HL-60 (cell line): ENCODE results near the gene MRM2.

ENCODE experiments used
- DNase-seq, 2 experiments: peaks; one replicate each; pipeline ENCODE4 v3.0.0-alpha.2; 2010 to 2020; ENCODE audit warnings: low read depth in 1 of 2, low spot score in 1 of 2
- H3K27ac ChIP-seq: fragments of 250-450 bp; sonication (Bioruptor Pico); replicated peaks from 2 replicates; pipeline ENCODE4 v1.5.1; 2020; ENCODE audit warnings: mild to moderate bottlenecking, moderate library complexity
- H3K27me3 ChIP-seq: fragments of 250-450 bp; sonication (Bioruptor Pico); 2 replicates; pipeline ENCODE4 v1.5.1; 2021; ENCODE audit warnings: mild to moderate bottlenecking, moderate library complexity; ENCODE audit not compliant: insufficient read depth, poor library complexity, severe bottlenecking
- H3K4me3 ChIP-seq: replicated peaks from 2 replicates; pipeline ENCODE4 v1.5.1; 2011; ENCODE audit warnings: mild to moderate bottlenecking, control low read depth, low read length; ENCODE audit not compliant: insufficient read depth
- CTCF ChIP-seq: IDR thresholded peaks from one replicate; pipeline ENCODE4 v1.5.1; 2011; ENCODE audit warnings: low read length, control low read depth, inconsistent platforms; ENCODE audit not compliant: insufficient read depth
- GABPA ChIP-seq: IDR thresholded peaks from 2 replicates; pipeline ENCODE4 v1.6.1; 2012; ENCODE audit warnings: low read depth
- POLR2AphosphoS5 ChIP-seq: IDR thresholded peaks from 2 replicates; pipeline ENCODE4 v1.6.1; 2012; ENCODE audit warnings: low read depth
- REST ChIP-seq: IDR thresholded peaks from 2 replicates; pipeline ENCODE4 v1.6.1; 2012; ENCODE audit warnings: low read depth; ENCODE audit not compliant: insufficient replicate concordance
- SPI1 ChIP-seq: IDR thresholded peaks from 2 replicates; pipeline ENCODE4 v1.6.1; 2012; ENCODE audit warnings: low read depth, mild to moderate bottlenecking, borderline replicate concordance

The MRM2 gene

DNA sequence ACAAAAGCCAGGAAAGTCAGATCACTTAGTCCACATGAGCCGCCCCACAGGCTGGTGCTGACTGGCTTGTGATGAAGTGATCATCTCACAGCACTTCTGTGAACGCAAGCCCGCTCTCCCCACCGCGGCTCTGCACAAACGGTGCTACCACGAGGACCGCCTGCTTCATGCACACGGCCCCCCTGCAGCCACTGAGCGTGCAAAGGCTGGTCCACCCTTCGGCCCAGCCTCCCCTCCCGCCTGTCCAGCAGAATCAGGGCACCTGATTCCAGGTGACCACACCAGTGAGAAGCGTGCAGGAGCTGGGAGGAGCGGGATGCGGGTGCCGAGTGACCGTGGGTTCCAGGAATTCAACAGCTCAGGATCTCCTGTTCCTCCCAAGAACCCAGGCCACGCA lies 41.4 kb downstream of the MRM2 start:
- Histone ChIP-seq H3K27ac (no peak overlapping the region), H3K27me3 (no peaks in the 10 kb centered on the region), H3K4me3 (no peak overlapping the region)
- no peak for TF ChIP-seq REST
- TF ChIP-seq POLR2AphosphoS5, result no peak
- TF ChIP-seq CTCF, result no peak
- no peak for TF ChIP-seq GABPA
- TF ChIP-seq SPI1, result no peak
- no peak for DNase-seq

DNA sequence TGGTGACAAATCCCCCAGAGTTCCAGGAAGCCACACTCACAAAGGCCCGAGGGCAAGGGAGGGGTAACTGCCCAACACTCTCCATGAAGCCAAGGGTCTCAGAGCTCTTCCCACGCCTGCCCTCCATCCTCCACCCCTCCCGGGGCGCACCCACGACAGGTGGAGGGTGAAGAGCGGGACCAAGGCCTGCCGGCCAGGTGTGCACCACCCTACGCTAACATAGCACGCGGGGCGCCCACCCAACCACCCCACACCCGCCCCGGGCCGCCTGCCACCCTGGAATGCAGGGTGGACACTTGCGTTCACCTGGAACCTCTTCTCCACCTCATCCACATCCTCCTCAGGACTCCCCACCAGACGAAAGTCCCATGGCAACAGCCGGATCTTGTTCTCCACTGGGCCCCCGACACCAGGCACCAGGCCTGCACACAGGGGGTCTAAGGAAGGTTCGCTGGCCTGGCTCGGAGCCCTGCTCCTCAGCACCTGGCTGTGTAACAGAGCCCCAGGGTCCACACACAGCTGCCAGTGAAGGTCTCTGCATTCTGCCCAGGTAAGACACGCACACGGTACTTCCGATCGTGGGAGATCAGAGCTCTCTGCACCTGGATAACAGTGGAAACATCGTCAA lies 41.9 kb downstream of the MRM2 start:
- H3K27ac ChIP-seq, result no peak overlapping the region
- H3K4me3 ChIP-seq, result no peak overlapping the region
- no peak for DNase-seq
- TF ChIP-seq REST (no peak), SPI1 (no peak), GABPA (no peak), CTCF (no peak), POLR2AphosphoS5 (no peak)
- H3K27me3 ChIP-seq, result no peaks in the 10 kb centered on the region

GRCh38 chr7:2199528-2199927 lies 42.5 kb downstream of the MRM2 start:
- H3K27me3 ChIP-seq, result no peaks in the 10 kb centered on the region
- TF ChIP-seq CTCF, result no peak
- no peak for TF ChIP-seq GABPA
- TF ChIP-seq SPI1, result no peak
- TF ChIP-seq POLR2AphosphoS5, result no peak
- no peak for TF ChIP-seq REST
- H3K4me3 ChIP-seq, result no peak overlapping the region
- no peak overlapping the region for H3K27ac ChIP-seq
- no peak for DNase-seq
